Neural progenitor cell (in vitro differentiated cells): ENCODE results near the gene CERK. TPM values are rescaled to one million over a fixed set of nuclear protein-coding genes. Genes with fewer than 3 reads are reported as not detected.
A peak's percentile ranks its signal among the peaks of the same experiment; 100 is the strongest.

Experiments used
- DNase-seq: peaks from one replicate; pipeline ENCODE4 v3.0.0-alpha.2; 2016; ENCODE audit warnings: low spot score
- H2AFZ ChIP-seq: fragments of 200-600 bp; sonication (generic); replicated peaks from 2 replicates; pipeline ENCODE4 v1.6.1; 2016; ENCODE audit warnings: antibody characterized with exemption
- H3F3A ChIP-seq: fragments of 200-600 bp; sonication (generic); 2 replicates; pipeline ENCODE4 v1.6.1; 2016; ENCODE audit warnings: antibody characterized with exemption, low read depth
- H3K27ac ChIP-seq: fragments of 200-600 bp; sonication (generic); 2 replicates; pipeline ENCODE4 v1.5.1; 2016; ENCODE audit warnings: mild to moderate bottlenecking
- H3K27me3 ChIP-seq: fragments of 200-600 bp; sonication (generic); 2 replicates; pipeline ENCODE4 v1.6.1; 2016; ENCODE audit warnings: mild to moderate bottlenecking, moderate library complexity
- H3K36me3 ChIP-seq: fragments of 200-600 bp; sonication (generic); 2 replicates; pipeline ENCODE4 v1.5.1; 2016
- H3K4me1 ChIP-seq: fragments of 200-600 bp; sonication (generic); 2 replicates; pipeline ENCODE4 v1.6.1; 2016; ENCODE audit warnings: mixed run types
- H3K4me2 ChIP-seq: fragments of 200-600 bp; sonication (generic); 2 replicates; pipeline ENCODE4 v1.6.1; 2016
- H3K4me3 ChIP-seq: fragments of 200-600 bp; sonication (generic); 2 replicates; pipeline ENCODE4 v1.5.1; 2016
- H3K79me2 ChIP-seq: fragments of 200-600 bp; sonication (generic); 2 replicates; pipeline ENCODE4 v1.6.1; 2016; ENCODE audit warnings: low read depth
- H3K9ac ChIP-seq: fragments of 200-600 bp; sonication (generic); 2 replicates; pipeline ENCODE4 v1.6.1; 2016
- H3K9me3 ChIP-seq: fragments of 200-600 bp; sonication (generic); 2 replicates; pipeline ENCODE4 v1.5.1; 2016; ENCODE audit warnings: low read depth
- H4K20me1 ChIP-seq: fragments of 200-600 bp; sonication (generic); 2 replicates; pipeline ENCODE4 v1.6.1; 2016; ENCODE audit warnings: low read depth
- H3K27ac Mint-ChIP-seq: 3 replicates; pipeline ENCODE4 v1.8.0; 2021; ENCODE audit warnings: mixed read lengths
- H3K27me3 Mint-ChIP-seq: 2 replicates; pipeline ENCODE4 v1.8.0; 2022; ENCODE audit warnings: low read depth, mild to moderate bottlenecking, inconsistent platforms, moderate library complexity, mixed read lengths; ENCODE audit not compliant: insufficient read depth
- H3K36me3 Mint-ChIP-seq: 3 replicates; pipeline ENCODE4 v1.8.0; 2021; ENCODE audit warnings: mixed read lengths
- H3K4me1 Mint-ChIP-seq: 3 replicates; pipeline ENCODE4 v1.8.0; 2021; ENCODE audit warnings: mixed read lengths
- H3K4me3 Mint-ChIP-seq: 3 replicates; pipeline ENCODE4 v1.8.0; 2021; ENCODE audit warnings: mild to moderate bottlenecking, moderate library complexity, mixed read lengths
- H3K9me3 Mint-ChIP-seq: 3 replicates; pipeline ENCODE4 v1.8.0; 2020; ENCODE audit warnings: mixed read lengths
- CTCF ChIP-seq: fragments of 200-600 bp; sonication (generic); IDR thresholded peaks from 2 replicates; pipeline ENCODE4 v1.5.1; 2017; ENCODE audit warnings: antibody characterized with exemption, mild to moderate bottlenecking
- EZH2 ChIP-seq: fragments of 200-600 bp; sonication (generic); IDR thresholded peaks from 2 replicates; pipeline ENCODE4 v1.6.1; 2017; ENCODE audit warnings: antibody characterized with exemption, mild to moderate bottlenecking, moderate library complexity
- EZH2phosphoT487 ChIP-seq: fragments of 200-600 bp; sonication (generic); IDR thresholded peaks from 2 replicates; pipeline ENCODE4 v1.6.1; 2017; ENCODE audit warnings: antibody characterized with exemption
- total RNA-seq: library from RNA; depleted of rRNA; stranded (reverse); fragments of >200 nt; gene quantifications from 2 replicates; pipeline ENCODE4 v1.2.3, GENCODE V29; 2015; ENCODE audit warnings: low replicate concordance

Gene CERK
- total RNA-seq, 1 donor from 2014 or later: 53.6 TPM

DNA sequence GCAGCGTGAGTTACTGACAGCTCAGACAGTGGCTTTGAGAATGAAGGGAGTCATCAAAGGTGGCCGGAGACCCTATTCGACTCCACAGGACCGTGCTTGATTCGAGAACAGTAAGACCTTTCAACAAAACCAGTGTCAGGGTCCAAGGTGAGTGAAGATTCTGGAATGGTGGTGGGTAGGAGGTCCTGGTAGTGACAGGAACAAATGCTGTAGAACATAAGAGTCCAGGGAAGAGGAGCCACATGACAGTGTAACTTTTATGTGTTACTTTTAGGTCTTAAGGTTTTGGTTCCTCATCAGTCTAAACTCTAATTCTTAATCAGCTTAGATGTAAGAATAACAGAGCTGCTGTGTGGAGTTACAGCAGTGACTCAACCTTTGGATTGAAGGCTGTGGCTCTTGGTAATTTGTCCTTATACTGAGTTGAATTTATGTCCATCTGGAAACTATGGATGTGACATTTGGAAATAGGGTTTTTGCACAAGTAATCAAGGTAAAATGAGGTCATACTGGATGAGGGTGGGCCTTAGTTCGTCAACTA, 26.2 kb upstream of the CERK start:
- Mint-ChIP-seq H3K9me3 (no peaks in the 10 kb centered on the region), H3K27ac (peak overlapping the region; percentile 30), H3K4me1 (peaks cover 21% of the 10 kb centered on the region), H3K27me3 (peaks cover 3% of the 10 kb centered on the region), H3K4me3 (peak overlapping the region; percentile 96), H3K36me3 (no peaks in the 10 kb centered on the region)
- H3K36me3 ChIP-seq: no peaks in the 10 kb centered on the region
- no peak overlapping the region for H3K9ac ChIP-seq
- no peaks in the 10 kb centered on the region for H3K27me3 ChIP-seq
- H3K27ac ChIP-seq: no peak overlapping the region
- H3F3A ChIP-seq: peaks cover 18% of the 10 kb centered on the region
- H3K4me2 ChIP-seq: peak overlapping the region; percentile 91
- TF ChIP-seq EZH2: no peak
- no peak for TF ChIP-seq EZH2phosphoT487
- no peak for TF ChIP-seq CTCF
- H2AFZ ChIP-seq: no peak overlapping the region
- peaks cover 14% of the 10 kb centered on the region for H3K4me1 ChIP-seq
- no peak overlapping the region for H3K4me3 ChIP-seq
- H4K20me1 ChIP-seq: peaks cover 9% of the 10 kb centered on the region
- no peaks in the 10 kb centered on the region for H3K9me3 ChIP-seq
- H3K79me2 ChIP-seq: peaks cover 72% of the 10 kb centered on the region
- no peak for DNase-seq

DNA sequence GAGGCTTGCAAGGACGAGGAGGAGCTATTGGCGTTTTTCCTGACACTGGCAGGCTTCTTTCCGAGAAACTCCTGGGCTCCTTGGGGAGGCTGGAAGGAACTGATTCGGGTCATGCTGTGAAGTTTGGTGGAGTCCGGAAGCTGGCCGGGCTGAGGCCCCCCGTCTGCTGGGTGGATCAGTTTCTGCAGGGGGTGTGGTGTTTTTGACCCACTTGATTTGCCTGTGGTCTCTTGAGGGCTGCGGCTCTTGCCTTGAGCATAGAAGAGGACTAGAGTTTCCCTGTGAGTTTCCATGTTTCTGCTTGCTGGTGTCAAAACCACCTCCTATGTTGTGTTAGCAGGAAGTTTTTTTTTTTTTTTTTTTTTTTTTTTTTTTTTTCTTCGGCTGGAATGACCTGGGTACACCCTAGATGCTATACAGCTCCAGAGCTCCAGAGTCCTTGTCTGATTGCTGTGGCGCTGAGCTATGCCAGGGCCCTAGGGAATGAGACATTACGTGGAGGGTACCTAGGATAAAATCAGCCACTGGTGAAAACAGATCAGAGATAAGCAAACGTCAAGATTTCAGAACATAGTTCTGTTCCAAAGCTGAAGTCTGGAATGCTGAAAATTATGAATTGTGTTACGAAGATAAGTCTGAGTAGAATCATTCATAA, 25.1 kb upstream of the CERK start:
- Histone ChIP-seq H3F3A (peaks cover 21% of the 10 kb centered on the region), H3K4me1 (peaks cover 14% of the 10 kb centered on the region), H3K4me2 (peak overlapping the region; percentile 91), H4K20me1 (peaks cover 6% of the 10 kb centered on the region), H3K27ac (no peak overlapping the region), H3K79me2 (peaks cover 69% of the 10 kb centered on the region), H3K27me3 (no peaks in the 10 kb centered on the region), H3K36me3 (no peaks in the 10 kb centered on the region), H3K4me3 (peak overlapping the region; percentile 96), H3K9me3 (no peaks in the 10 kb centered on the region), H2AFZ (peak overlapping the region; percentile 85), H3K9ac (peak overlapping the region; percentile 78)
- Mint-ChIP-seq H3K27me3 (peaks cover 3% of the 10 kb centered on the region), H3K4me1 (peaks cover 21% of the 10 kb centered on the region), H3K27ac (peak overlapping the region; percentile 46), H3K36me3 (no peaks in the 10 kb centered on the region), H3K4me3 (peak overlapping the region; percentile 96), H3K9me3 (no peaks in the 10 kb centered on the region)
- DNase-seq: no peak
- TF ChIP-seq CTCF (no peak), EZH2phosphoT487 (no peak), EZH2 (no peak)

DNA sequence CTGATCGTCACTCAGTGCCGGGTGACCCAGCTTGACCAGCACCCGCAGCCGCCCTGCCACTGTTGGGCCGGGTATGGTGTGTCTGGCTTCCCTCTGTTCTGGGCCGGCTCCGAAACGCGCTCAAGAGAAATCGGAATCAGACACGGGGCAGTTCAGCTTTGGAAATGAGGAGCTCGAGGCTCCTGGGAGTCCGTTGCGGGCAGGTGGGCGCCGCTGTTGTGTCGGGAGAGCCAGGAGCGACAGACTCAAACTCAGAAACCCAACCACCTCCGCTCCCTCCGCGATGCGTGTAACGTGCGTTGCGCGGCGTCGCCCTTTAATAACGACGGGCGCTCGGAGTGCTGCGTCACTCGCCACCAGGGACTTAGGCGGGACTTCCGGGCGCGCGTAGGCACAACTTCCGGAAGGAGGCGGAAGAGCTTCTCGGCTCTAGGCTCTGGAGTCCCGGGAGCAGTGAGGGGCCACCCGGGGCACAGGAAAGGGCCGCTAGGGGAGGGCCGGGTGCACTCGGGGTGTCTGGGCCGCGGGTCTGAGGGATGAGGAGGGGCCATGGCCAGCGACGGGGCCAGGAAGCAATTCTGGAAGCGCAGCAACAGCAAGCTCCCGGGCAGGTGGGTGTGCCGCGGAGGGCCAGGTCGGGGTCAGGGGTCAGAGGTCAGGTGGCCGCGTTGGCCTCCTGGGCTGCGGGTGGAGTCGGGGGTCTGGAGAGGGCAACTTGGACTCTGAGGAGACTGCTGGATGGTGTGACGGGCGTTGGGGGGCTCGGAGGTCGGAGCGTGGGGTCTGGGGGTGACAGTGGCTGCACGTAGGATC, 24.4 kb upstream of the CERK start, which contains the start of gene TBC1D22A:
TSS of gene TBC1D22A (plus strand) at position 413 of the 813 bp plus-strand sequence. CDS start at position 550, 137 bp downstream.
- no peaks in the 10 kb centered on the region for H3K9me3 Mint-ChIP-seq
- Histone ChIP-seq H3K4me1 (peaks cover 14% of the 10 kb centered on the region), H3K27me3 (no peaks in the 10 kb centered on the region), H3K9me3 (no peaks in the 10 kb centered on the region), H3K9ac (peak within 1 kb of the TSS; percentile 94), H3K79me2 (peaks cover 63% of the 10 kb centered on the region), H3K36me3 (no peaks in the 10 kb centered on the region), H3F3A (peaks cover 21% of the 10 kb centered on the region), H3K4me2 (peak within 1 kb of the TSS; percentile 91), H3K27ac (peak within 1 kb of the TSS; percentile 77), H3K4me3 (peak within 1 kb of the TSS; percentile 96), H4K20me1 (peaks cover 6% of the 10 kb centered on the region), H2AFZ (peak within 1 kb of the TSS; percentile 85)
- H3K27ac Mint-ChIP-seq: peak within 1 kb of the TSS; percentile 92
- H3K36me3 Mint-ChIP-seq: no peaks in the 10 kb centered on the region
- TF ChIP-seq CTCF (no peak), EZH2phosphoT487 (no peak), EZH2 (no peak)
- H3K27me3 Mint-ChIP-seq: peaks cover 5% of the 10 kb centered on the region
- peaks cover 21% of the 10 kb centered on the region for H3K4me1 Mint-ChIP-seq
- peak; percentile 97 for DNase-seq
- peak within 1 kb of the TSS; percentile 96 for H3K4me3 Mint-ChIP-seq
